Transverse colon (tissue), 3 donors: ENCODE data around the gene ZNF280C.

Source experiments
- POLR2A ChIP-seq: fragments of 450-650 bp; IDR thresholded peaks from one replicate; pipeline ENCODE4 v1.6.1; 2016; ENCODE audit warnings: antibody characterized with exemption, mild to moderate bottlenecking, moderate library complexity
- TF ChIP-seq, protein P1 (sequence below), 5 experiments: fragments of 200-600 bp in 3 of 5; fragments of 450-650 bp in 2 of 5; sonication (generic) in 3 of 5; IDR thresholded peaks; 1 replicate in 2 of 5; 2 replicates in 3 of 5; pipeline ENCODE4 v1.5.1; 2016 to 2017; ENCODE audit warnings: antibody characterized with exemption in 5 of 5, inconsistent platforms in 3 of 5, mild to moderate bottlenecking in 2 of 5, moderate library complexity in 1 of 5

DNA sequence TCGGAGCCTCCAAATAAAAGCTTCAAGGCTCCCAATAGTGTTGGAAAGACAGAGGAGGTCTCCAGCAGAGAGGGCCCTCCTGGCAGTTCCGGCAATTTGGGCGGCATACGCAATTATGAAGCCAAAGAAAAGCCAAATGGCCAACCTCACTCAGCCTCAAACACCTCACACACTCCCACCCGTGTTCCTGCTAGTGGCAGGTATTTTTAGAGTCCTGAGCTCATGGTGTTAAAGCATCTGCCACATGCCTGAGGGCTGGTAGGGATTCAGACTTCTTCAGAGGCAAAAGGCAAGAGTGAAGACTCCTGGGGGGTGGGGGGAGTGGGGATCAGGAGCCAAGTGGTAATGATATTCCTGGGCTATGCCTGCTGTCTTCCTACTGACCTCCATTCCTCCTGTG, 89.5 kb downstream of the ZNF280C start:
- no peak for TF ChIP-seq POLR2A
- TF ChIP-seq, protein P1, sequence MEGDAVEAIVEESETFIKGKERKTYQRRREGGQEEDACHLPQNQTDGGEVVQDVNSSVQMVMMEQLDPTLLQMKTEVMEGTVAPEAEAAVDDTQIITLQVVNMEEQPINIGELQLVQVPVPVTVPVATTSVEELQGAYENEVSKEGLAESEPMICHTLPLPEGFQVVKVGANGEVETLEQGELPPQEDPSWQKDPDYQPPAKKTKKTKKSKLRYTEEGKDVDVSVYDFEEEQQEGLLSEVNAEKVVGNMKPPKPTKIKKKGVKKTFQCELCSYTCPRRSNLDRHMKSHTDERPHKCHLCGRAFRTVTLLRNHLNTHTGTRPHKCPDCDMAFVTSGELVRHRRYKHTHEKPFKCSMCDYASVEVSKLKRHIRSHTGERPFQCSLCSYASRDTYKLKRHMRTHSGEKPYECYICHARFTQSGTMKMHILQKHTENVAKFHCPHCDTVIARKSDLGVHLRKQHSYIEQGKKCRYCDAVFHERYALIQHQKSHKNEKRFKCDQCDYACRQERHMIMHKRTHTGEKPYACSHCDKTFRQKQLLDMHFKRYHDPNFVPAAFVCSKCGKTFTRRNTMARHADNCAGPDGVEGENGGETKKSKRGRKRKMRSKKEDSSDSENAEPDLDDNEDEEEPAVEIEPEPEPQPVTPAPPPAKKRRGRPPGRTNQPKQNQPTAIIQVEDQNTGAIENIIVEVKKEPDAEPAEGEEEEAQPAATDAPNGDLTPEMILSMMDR (IDR thresholded peaks at IDR 0.05) = no peak
